Natural killer cell (primary cell): ENCODE measurements around the gene USHBP1. TPM values are rescaled to one million over a fixed set of nuclear protein-coding genes. Genes with fewer than 3 reads are reported as not detected.
"Not testable (repeated sequence)": the region's sequence is repeated elsewhere in the genome, so short reads cannot be mapped to it uniquely, and the experiment has no call there.

Source experiments
- ATAC-seq, 3 donors: fragments of 150-1000 bp in 2 of 3; fragments of 200-7000 bp in 1 of 3; cut with Tn5 transposase; 1 replicate in 1 of 3; 2 replicates in 2 of 3; pipeline ENCODE4 v1.10.0; 2021; ENCODE audit warnings: mild to moderate bottlenecking in 2 of 3, moderate library complexity in 2 of 3
- DNase-seq, 2 donors: peaks; one replicate each; pipeline versions ENCODE4 v3.0.0 to v3.0.0-alpha.2; 2013 to 2021; ENCODE audit warnings: mixed read lengths in 1 of 2
- H3K27ac ChIP-seq: one replicate; pipeline ENCODE4 v1.5.1; 2013; ENCODE audit warnings: mild to moderate bottlenecking, low read length
- H3K27me3 ChIP-seq: one replicate; pipeline ENCODE4 v1.6.1; 2013; ENCODE audit warnings: low read length; ENCODE audit not compliant: control insufficient read depth, insufficient read depth
- H3K36me3 ChIP-seq: one replicate; pipeline ENCODE4 v1.6.1; 2013; ENCODE audit warnings: low read length; ENCODE audit not compliant: control insufficient read depth, insufficient read depth
- H3K4me1 ChIP-seq: one replicate; pipeline ENCODE4 v1.6.1; 2013; ENCODE audit warnings: low read length; ENCODE audit not compliant: control insufficient read depth, insufficient read depth
- H3K4me3 ChIP-seq: one replicate; pipeline ENCODE4 v1.5.1; 2013; ENCODE audit warnings: low read length
- H3K9me3 ChIP-seq: one replicate; pipeline ENCODE4 v1.6.1; 2013; ENCODE audit warnings: low read length; ENCODE audit not compliant: control insufficient read depth, insufficient read depth
- H3K27ac Mint-ChIP-seq, 2 donors: one replicate each; pipeline ENCODE4 v1.8.0; 2022; ENCODE audit warnings: mild to moderate bottlenecking in 2 of 2, mixed read lengths in 2 of 2, moderate library complexity in 1 of 2
- H3K27me3 Mint-ChIP-seq, 2 donors: one replicate each; pipeline ENCODE4 v1.8.0; 2022; ENCODE audit warnings: low read depth in 2 of 2, mixed read lengths in 2 of 2
- H3K36me3 Mint-ChIP-seq: one replicate; pipeline ENCODE4 v1.8.0; 2022; ENCODE audit warnings: mixed read lengths
- H3K4me1 Mint-ChIP-seq, 2 donors: one replicate each; pipeline ENCODE4 v1.8.0; 2022; ENCODE audit warnings: mixed read lengths in 2 of 2
- H3K4me3 Mint-ChIP-seq: one replicate; pipeline ENCODE4 v1.8.0; 2022; ENCODE audit warnings: mild to moderate bottlenecking, moderate library complexity, mixed read lengths
- H3K9me3 Mint-ChIP-seq, 2 donors: one replicate each; pipeline ENCODE4 v1.8.0; 2022; ENCODE audit warnings: mixed read lengths in 2 of 2
- CTCF ChIP-seq: fragments of 200-600 bp; IDR thresholded peaks from one replicate; pipeline ENCODE4 v1.8.0; 2022; ENCODE audit warnings: antibody characterized with exemption
- WGBS: methylation state at CpG from one replicate; pipeline ENCODE4 v1.1.7; 2013; ENCODE audit warnings: missing lambda C conversion rate; ENCODE audit not compliant: insufficient coverage; 5-methylcytosine and 5-hydroxymethylcytosine counted together
- intact Hi-C: fragments of 100-400 bp; cut with micrococcal nuclease; formaldehyde crosslinking; loops from one replicate; pipeline ENCODE4 v1.14.2; 2022
- total RNA-seq, 4 donors: library from RNA; stranded (reverse); fragments of 120-200 nt in 1 of 4; gene quantifications; one replicate each; pipeline versions ENCODE4 v1.2.3 to v1.2.4, GENCODE V29; 2013 to 2022

USHBP1 gene
- total RNA-seq, 3 donors from 2014 or later (not counting 1 experiment from before 2014, with no cell fraction given), result not detected

- Mint-ChIP-seq H3K4me3 (no peak overlapping the region), H3K4me1 (peaks cover 0 to 14% of the 10 kb centered on the region in 2 donors), H3K36me3 (no peaks in the 10 kb centered on the region), H3K27ac (no peak overlapping the region), H3K9me3 (no peaks in the 10 kb centered on the region), H3K27me3 (peaks cover 0 to 17% of the 10 kb centered on the region in 2 donors)
- peaks cover 19% of the 10 kb centered on the region for H3K4me1 ChIP-seq
- intact Hi-C loops, result no loop called here
- DNase-seq, result no peak
- no peak for ATAC-seq
- no peak for TF ChIP-seq CTCF
- 86% methylated on average over 3 of the region's 3 CpGs for WGBS
- no peaks in the 10 kb centered on the region for H3K9me3 ChIP-seq
- H3K27me3 ChIP-seq, result peaks cover 12% of the 10 kb centered on the region
- no peak overlapping the region for H3K4me3 ChIP-seq
- H3K36me3 ChIP-seq, result peaks cover 28% of the 10 kb centered on the region
- no peak overlapping the region for H3K27ac ChIP-seq
Measured at GRCh38 chr19:17279436-17279835, 14.9 kb upstream of the USHBP1 start.

GRCh38 chr19:17275441-17276175 lies 11.1 kb upstream of the USHBP1 start:
- Mint-ChIP-seq H3K4me1 (no peaks in the 10 kb centered on the region), H3K9me3 (no peaks in the 10 kb centered on the region), H3K27me3 (no peaks in the 10 kb centered on the region), H3K27ac (no peak overlapping the region), H3K36me3 (no peaks in the 10 kb centered on the region), H3K4me3 (no peak overlapping the region)
- Histone ChIP-seq H3K36me3 (peaks cover 51% of the 10 kb centered on the region), H3K27me3 (no peaks in the 10 kb centered on the region), H3K4me3 (no peak overlapping the region), H3K4me1 (no peaks in the 10 kb centered on the region), H3K9me3 (no peaks in the 10 kb centered on the region), H3K27ac (no peak overlapping the region)
- WGBS, result 98% methylated on average over 17 of the region's 19 CpGs
- no peak for TF ChIP-seq CTCF
- DNase-seq, result no peak
- no peak for ATAC-seq
- intact Hi-C loops, result no loop called here

- H3K27ac Mint-ChIP-seq, H3K36me3 Mint-ChIP-seq: not testable (repeated sequence)
- WGBS, result 100% methylated on average over 2 of the region's 3 CpGs
Measured at GRCh38 chr19:17274892-17275291, 10.3 kb upstream of the USHBP1 start.

GRCh38 chr19:17268754-17269153 lies 4.2 kb upstream of the USHBP1 start:
- intact Hi-C loops, result loop anchor here (5.0 kb wide), 1 partner anchor 41 kb away; the partner anchor contains the start of gene OCEL1
- H3K36me3 ChIP-seq, result peaks cover 22% of the 10 kb centered on the region
- DNase-seq, result no peak
- no peaks in the 10 kb centered on the region for H3K36me3 Mint-ChIP-seq
- no peaks in the 10 kb centered on the region for H3K9me3 ChIP-seq
- no peak overlapping the region for H3K4me3 ChIP-seq
- no peak overlapping the region for H3K27ac ChIP-seq
- no peak for TF ChIP-seq CTCF
- no peak overlapping the region for H3K27ac Mint-ChIP-seq
- H3K4me3 Mint-ChIP-seq, result peak overlapping the region; percentile 56
- H3K27me3 ChIP-seq, result no peaks in the 10 kb centered on the region
- H3K9me3 Mint-ChIP-seq, result no peaks in the 10 kb centered on the region
- ATAC-seq, result no peak
- WGBS, result 97% methylated on average over 13 of the region's 13 CpGs
- peaks cover 15 to 16% of the 10 kb centered on the region in 2 donors for H3K4me1 Mint-ChIP-seq
- peaks cover 24% of the 10 kb centered on the region for H3K4me1 ChIP-seq
- no peaks in the 10 kb centered on the region for H3K27me3 Mint-ChIP-seq

More at GRCh38 chr19:17274892-17275291, 10.3 kb upstream of the USHBP1 start:
- H3K36me3 ChIP-seq, result peaks cover 55% of the 10 kb centered on the region
- H3K27me3 Mint-ChIP-seq, DNase-seq, ATAC-seq, H3K27me3 ChIP-seq, H3K9me3 ChIP-seq, H3K9me3 Mint-ChIP-seq, H3K4me3 Mint-ChIP-seq, H3K4me3 ChIP-seq, H3K4me1 Mint-ChIP-seq, H3K4me1 ChIP-seq, H3K27ac ChIP-seq, intact Hi-C loops: not testable (repeated sequence)
